ENCODE measurements around the gene IFNL1. TPM values are rescaled to one million over a fixed set of nuclear protein-coding genes. Genes with fewer than 3 reads are reported as not detected.
"Not testable (repeated sequence)": the region's sequence is repeated elsewhere in the genome, so short reads cannot be mapped to it uniquely, and the experiment has no call there.

IFNL1 gene
- total RNA-seq, 1 donor = not detected

DNA sequence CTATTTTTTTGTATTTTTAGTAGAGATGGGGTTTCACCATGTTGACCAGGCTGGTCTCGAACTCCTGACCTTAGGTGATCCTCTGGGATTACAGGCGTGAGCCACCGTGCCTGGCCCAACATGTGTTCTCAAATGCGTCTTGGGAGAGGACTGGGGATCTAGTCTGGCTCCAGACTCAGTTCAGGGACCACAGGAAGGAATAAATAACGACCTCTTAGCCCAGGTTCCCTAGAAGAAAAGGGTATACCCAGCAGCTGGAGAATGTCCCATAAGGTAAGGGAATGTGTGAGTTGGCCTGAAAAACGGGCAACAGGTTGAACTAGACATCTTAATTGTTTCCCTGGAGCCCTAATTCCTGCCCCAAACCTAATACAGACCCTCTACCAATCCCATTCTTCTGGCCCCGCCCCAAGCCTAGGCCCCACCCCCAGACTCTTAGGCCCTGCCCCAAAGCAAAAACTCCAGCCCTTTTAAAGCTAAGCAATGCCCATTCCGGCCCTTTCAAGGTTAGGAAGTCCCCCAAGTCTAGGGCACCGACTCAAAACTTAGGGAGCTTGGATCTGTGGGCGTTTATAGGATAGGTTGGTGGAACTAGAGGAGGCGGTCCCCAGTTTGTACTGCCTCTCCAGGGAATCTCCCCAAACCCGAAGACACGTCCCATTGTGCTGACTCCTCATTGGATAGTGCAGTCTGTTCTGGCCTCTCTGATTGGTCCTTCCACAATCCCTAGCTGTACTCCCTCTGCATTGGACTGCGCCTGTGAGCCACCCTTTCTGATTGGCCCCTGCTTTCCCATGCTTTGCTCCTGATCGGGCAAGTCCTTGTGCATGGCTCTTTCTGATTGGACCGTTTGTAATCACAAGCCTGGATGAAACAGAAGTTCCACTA lies 29.8 kb downstream of the IFNL1 start:
- TF ChIP-seq, protein P1, sequence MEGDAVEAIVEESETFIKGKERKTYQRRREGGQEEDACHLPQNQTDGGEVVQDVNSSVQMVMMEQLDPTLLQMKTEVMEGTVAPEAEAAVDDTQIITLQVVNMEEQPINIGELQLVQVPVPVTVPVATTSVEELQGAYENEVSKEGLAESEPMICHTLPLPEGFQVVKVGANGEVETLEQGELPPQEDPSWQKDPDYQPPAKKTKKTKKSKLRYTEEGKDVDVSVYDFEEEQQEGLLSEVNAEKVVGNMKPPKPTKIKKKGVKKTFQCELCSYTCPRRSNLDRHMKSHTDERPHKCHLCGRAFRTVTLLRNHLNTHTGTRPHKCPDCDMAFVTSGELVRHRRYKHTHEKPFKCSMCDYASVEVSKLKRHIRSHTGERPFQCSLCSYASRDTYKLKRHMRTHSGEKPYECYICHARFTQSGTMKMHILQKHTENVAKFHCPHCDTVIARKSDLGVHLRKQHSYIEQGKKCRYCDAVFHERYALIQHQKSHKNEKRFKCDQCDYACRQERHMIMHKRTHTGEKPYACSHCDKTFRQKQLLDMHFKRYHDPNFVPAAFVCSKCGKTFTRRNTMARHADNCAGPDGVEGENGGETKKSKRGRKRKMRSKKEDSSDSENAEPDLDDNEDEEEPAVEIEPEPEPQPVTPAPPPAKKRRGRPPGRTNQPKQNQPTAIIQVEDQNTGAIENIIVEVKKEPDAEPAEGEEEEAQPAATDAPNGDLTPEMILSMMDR (IDR thresholded peaks at IDR 0.05; ENCODE audit: insufficient read depth, low read length) = no peak
- DNase-seq (ENCODE audit: low read depth) = no peak
- no peak overlapping the region for H3K4me3 ChIP-seq (ENCODE audit: low read depth, low read length)

DNA sequence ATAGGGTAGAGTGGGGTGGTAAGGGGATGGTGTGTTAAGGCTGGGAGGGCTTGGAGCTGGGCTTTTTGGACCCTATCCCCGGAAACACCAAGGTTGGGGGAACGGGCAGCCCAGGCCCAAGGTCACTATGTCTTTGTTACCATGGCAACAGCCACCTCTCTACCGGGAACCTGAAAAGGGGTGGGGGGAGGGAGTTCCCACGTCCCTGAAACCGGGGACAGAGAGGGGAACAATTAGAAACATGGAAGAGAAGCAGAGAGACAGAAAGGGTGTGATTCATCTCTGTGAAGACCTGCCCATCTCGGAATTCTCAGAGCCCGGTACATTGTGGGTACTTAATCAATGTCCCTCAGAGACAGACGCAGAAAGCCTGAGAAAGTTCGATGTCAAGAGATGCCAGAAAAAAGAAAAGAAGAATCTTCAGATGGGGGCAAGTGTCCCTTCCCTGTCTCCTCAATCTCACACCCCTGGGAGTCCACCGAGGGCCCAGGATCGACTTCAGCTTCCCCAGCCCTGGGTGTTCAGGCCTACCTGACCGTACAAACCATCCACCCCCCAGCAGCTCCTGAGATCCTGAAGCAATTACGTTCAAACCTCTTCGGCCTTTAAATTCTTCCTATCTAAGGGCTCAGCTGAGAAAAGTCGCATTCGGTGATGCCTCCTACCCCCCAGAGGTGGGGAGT lies 31.3 kb downstream of the IFNL1 start:
- no peak overlapping the region for H3K4me3 ChIP-seq (ENCODE audit: low read depth, low read length)
- DNase-seq (ENCODE audit: low read depth) = no peak
- TF ChIP-seq, protein P1 (IDR thresholded peaks at IDR 0.05; ENCODE audit: insufficient read depth, low read length) = no peak

DNA sequence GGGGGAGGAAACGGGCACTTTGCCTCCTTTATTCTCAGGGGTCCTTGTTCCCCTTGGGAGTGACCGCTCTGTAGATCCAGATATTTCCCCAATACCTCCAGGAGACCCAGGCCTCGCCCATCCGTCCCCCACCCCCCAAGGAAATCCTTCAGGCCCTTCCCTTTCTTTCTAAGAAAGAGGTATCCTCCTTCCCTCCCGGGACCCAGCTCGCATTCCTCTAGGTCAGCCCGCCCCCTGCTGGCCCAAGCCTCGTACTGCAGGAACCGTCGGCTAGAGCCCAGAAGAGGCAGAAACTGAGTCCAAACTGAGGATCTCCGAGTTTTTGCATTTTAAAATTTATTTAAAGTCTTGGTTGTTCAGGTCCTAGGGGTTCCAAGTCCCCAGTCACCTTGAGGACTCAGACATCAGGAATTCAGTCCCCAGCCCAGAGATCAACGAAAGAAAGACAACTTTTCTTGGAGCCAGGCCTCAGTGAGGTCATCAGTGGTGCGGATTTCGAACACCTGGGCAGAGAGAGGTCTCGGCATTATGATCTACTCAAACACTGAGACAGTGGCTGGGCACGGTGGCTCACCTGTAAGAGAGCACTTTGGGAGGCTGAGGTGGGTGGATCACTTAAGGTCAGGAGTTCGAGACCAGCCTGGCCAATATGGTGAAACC lies 32.0 kb downstream of the IFNL1 start:
- peak; percentile 77 for DNase-seq (ENCODE audit: low read depth)
- no peak overlapping the region for H3K4me3 ChIP-seq (ENCODE audit: low read depth, low read length)
- TF ChIP-seq, protein P1 (IDR thresholded peaks at IDR 0.05; ENCODE audit: insufficient read depth, low read length) = peak; percentile 96

DNA sequence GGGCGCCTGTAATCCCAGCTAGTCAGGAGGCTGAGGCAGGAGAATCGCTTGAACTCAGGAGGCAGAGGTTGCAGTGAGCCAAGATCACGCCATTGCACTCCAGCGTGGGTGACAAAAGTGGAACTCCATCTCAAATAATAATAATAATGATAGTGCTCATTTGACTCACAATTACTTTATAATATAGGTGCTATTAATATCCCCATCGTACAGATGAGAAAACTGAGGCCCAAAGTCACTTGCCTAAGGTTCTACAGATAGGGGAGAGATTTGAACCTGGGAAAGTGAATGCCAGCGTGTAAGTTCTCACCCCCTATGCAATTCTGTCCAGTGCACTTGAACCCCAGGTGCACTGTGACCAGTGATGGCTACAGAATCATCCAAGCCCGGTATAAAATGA lies 33.7 kb downstream of the IFNL1 start:
- TF ChIP-seq, protein P1 (IDR thresholded peaks at IDR 0.05; ENCODE audit: insufficient read depth, low read length) = no peak
- H3K4me3 ChIP-seq (ENCODE audit: low read depth, low read length) = no peak overlapping the region
- no peak for DNase-seq (ENCODE audit: low read depth)

DNA sequence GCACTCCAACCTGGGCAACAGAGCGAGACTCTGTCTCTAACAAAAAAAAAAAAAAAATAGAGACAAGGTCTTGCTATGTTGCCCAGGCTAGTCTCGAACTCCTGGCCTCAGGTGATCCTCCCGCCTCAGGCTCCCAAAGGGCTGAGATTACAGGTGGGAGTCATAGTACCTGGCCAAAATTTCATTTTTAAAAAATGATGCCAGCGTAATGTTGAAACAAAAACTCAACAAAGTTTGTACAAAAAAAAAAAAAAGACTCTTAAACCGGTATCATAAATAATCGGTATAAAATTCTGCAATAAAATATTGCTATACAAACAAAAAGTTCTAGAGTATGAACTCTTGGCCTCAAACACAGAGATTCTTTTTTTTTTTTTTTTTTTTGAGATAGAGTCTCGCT lies 36.1 kb downstream of the IFNL1 start:
- TF ChIP-seq, protein P1 (IDR thresholded peaks at IDR 0.05; ENCODE audit: insufficient read depth, low read length) = no peak
- DNase-seq (ENCODE audit: low read depth) = no peak
- no peak overlapping the region for H3K4me3 ChIP-seq (ENCODE audit: low read depth, low read length)

DNA sequence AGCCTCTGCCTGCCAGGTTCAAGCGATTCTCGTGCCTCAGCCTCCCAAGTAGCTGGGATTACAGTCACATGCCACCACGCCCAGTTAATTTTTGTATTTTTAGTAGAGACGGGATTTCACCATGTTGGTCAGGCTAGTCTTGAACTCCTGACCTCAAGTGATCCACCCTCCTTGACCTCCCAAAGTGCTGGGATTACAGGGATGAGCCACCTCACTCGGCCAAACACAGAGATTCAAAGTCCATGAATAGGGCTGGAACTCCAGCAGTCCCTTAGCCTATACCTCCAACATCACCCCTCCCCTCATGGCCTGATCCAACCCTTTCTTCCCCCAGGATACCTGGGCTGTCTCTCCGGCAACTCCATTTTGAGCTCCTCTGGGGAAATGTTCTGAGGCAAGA lies 36.5 kb downstream of the IFNL1 start:
- not testable (repeated sequence) for H3K4me3 ChIP-seq (ENCODE audit: low read depth, low read length); DNase-seq (ENCODE audit: low read depth)

DNA sequence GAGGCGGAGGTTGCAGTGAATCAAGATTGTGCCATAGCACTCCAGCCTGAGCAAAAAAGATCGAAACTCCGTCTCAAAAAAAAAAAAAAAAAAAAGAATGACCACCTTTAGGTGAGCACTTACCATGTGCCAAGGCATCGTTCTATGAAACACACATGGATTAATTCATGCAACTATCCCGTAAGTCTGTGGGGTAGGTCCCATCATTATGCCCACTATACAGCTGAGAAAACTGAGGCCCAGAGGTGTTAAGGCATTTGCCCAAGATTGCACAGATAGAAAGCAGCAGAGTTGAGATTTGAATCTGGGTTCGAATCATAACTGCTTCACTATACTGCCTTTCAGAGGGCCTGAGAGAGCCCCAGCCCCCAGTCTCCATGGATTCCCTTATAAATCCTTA lies 37.3 kb downstream of the IFNL1 start:
- no peak overlapping the region for H3K4me3 ChIP-seq (ENCODE audit: low read depth, low read length)
- TF ChIP-seq, protein P1 (IDR thresholded peaks at IDR 0.05; ENCODE audit: insufficient read depth, low read length) = no peak
- DNase-seq (ENCODE audit: low read depth) = no peak
